Cardiac septum (tissue), 1 donor: Measurements from ENCODE around the gene ZC3H12D. TPM values are rescaled to one million over a fixed set of nuclear protein-coding genes. Genes with fewer than 3 reads are reported as not detected.

Experiments
- total RNA-seq: library from RNA; stranded (reverse); fragmentation: NEBNext Ultra II Directional; extraction: Animal tissue kit (Norgen Biotek cat#: 25700); gene quantifications from one replicate; pipeline ENCODE4 v1.2.1, GENCODE V29; 2021
- donor health status: DM: no; HTN: no; CAD: no.

ZC3H12D gene
- total RNA-seq, 1 donor from 2014 or later, result 0.35 TPM

Other genes with a start within 250 kb of the ZC3H12D start
- gene TAB2, start 167.3 kb downstream of the ZC3H12D start, total RNA-seq, result 49.2 TPM
- 1.3 TPM for gene SUMO4, start 84.8 kb downstream of the ZC3H12D start, total RNA-seq
- 18.6 TPM for gene PPIL4, start 61.0 kb upstream of the ZC3H12D start, total RNA-seq
- 53.8 TPM for gene GINM1, start 81.4 kb upstream of the ZC3H12D start, total RNA-seq
- 13.1 TPM for gene KATNA1, start 163.7 kb upstream of the ZC3H12D start, total RNA-seq
- gene LATS1, start 233.1 kb upstream of the ZC3H12D start, total RNA-seq, result 14.6 TPM